ENCODE measurements around the gene PHLPP1. TPM values are rescaled to one million over a fixed set of nuclear protein-coding genes. Genes with fewer than 3 reads are reported as not detected.

PHLPP1 gene
- total and polyA plus RNA-seq, 2 of the 4 experiments (the other 2 are of a cell fraction) = 3.3 to 3.6 TPM

- Histone ChIP-seq H3K79me1 (ENCODE audit: low read depth in 1 of 2, low read length in 2 of 2) (no peaks in the 10 kb centered on the region), H3K9me3 (ENCODE audit: control insufficient read depth, insufficient read depth, low read length) (no peaks in the 10 kb centered on the region), H3K36me3 (ENCODE audit: control insufficient read depth, insufficient read depth, low read length) (peaks cover 1% of the 10 kb centered on the region), H3K4me3 (ENCODE audit: insufficient read depth, low read depth, low read length) (no peak overlapping the region), H2BK15ac (ENCODE audit: low read depth, low read length) (no peak overlapping the region), H4K91ac (ENCODE audit: insufficient read depth, low read depth, low read length) (no peak overlapping the region), H4K20me1 (ENCODE audit: insufficient read depth, low read length) (no peaks in the 10 kb centered on the region), H3K9ac (ENCODE audit: low read depth, low read length) (no peak overlapping the region), H3K27me3 (ENCODE audit: control insufficient read depth, insufficient read depth, low read length) (no peaks in the 10 kb centered on the region), H3K27ac (ENCODE audit: insufficient read depth, low read length) (no peak overlapping the region), H2AFZ (replicated peaks; ENCODE audit: low read length, poor library complexity) (no peak overlapping the region), H3K4ac (ENCODE audit: low read depth, low read length) (no peak overlapping the region), H2BK5ac (ENCODE audit: low read depth, low read length, poor library complexity, severe bottlenecking) (no peak overlapping the region), H3K4me2 (ENCODE audit: low read depth, low read length) (no peak overlapping the region), H3K9me1 (ENCODE audit: insufficient read depth, low read length) (0 out of 2 replicates have a peak, but pooled peaks cover 2% of the 10 kb centered on the region), H2AK5ac (ENCODE audit: low read depth, low read length) (peak overlapping the region; percentile 16; the same call in 1 of the 2 replicates), H3K18ac (ENCODE audit: low read depth, low read length) (no peak overlapping the region), H2AK9ac (replicated peaks; ENCODE audit: low read depth, low read length, poor library complexity) (no peak overlapping the region), H3K56ac (ENCODE audit: extremely low read depth, insufficient read depth, low read length) (no peak overlapping the region), H4K5ac (ENCODE audit: low read depth, low read length) (peak overlapping the region; percentile 11; the same call in 1 of the 2 replicates), H3K14ac (replicated peaks; ENCODE audit: low read depth, low read length) (no peak overlapping the region), H3K23ac (ENCODE audit: low read depth, low read length) (peak overlapping the region; percentile 37; the same call in 1 of the 2 replicates), H2BK120ac (ENCODE audit: low read depth, low read length) (no peak overlapping the region), H2BK20ac (ENCODE audit: low read depth, low read length) (no peak overlapping the region), H3K4me1 (ENCODE audit: control insufficient read depth, insufficient read depth, low read length) (0 out of 2 replicates have a peak, but pooled peaks cover 4% of the 10 kb centered on the region), H4K8ac (ENCODE audit: low read depth in 2 of 2, low read length in 2 of 2) (no peak overlapping the region)
- intact Hi-C loops (cut with micrococcal nuclease) (no loop called here), dilution Hi-C loops (cut with HindIII; ENCODE audit: low sequenced_read_pairs, unreplicated experiment) (no loop called here), in situ Hi-C loops (cut with MboI; ENCODE audit: low sequenced_read_pairs) (no loop called here)
- ChIA-PET CTCF (interaction anchor here (0.5 to 0.7 kb wide), 2 partner anchors 8 to 11 kb away, joined by 3 to 4 read pairs; no protein-coding TSS in a partner anchor), POLR2A (ENCODE audit: unreplicated experiment) (no interaction called here)
- WGBS, 2 experiments (ENCODE audit: extremely low coverage in 2 of 2, insufficient read length in 1 of 2) = 100% methylated on average over 1 of the region's 3 CpGs; no CpG with 5 or more reads in 1 of the 2 experiments
- DNase-seq = no peak
- TF ChIP-seq ELK1 (IDR thresholded peaks at IDR 0.05; ENCODE audit: borderline replicate concordance, low read depth, low read length) = no peak
- no TSS peak for BruUV-seq (replicated peaks)
- ATAC-seq (ENCODE audit: low read depth) = no peak
These were observed 224.6 kb downstream of the PHLPP1 start for GRCh38 chr18:62939926-62940325.

Data from IMR-90 (cell line).